CD4-positive, alpha-beta T cell treated with Interferon alpha-2 for 1 hour (primary cell): ENCODE measurements around the gene DENND1A.
A peak's percentile ranks its signal among the peaks of the same experiment; 100 is the strongest.

Source experiments
- DNase-seq, 2 donors: peaks; one replicate each; pipeline ENCODE4 v3.0.0-alpha.2; 2020 to 2022

DENND1A gene

DNA sequence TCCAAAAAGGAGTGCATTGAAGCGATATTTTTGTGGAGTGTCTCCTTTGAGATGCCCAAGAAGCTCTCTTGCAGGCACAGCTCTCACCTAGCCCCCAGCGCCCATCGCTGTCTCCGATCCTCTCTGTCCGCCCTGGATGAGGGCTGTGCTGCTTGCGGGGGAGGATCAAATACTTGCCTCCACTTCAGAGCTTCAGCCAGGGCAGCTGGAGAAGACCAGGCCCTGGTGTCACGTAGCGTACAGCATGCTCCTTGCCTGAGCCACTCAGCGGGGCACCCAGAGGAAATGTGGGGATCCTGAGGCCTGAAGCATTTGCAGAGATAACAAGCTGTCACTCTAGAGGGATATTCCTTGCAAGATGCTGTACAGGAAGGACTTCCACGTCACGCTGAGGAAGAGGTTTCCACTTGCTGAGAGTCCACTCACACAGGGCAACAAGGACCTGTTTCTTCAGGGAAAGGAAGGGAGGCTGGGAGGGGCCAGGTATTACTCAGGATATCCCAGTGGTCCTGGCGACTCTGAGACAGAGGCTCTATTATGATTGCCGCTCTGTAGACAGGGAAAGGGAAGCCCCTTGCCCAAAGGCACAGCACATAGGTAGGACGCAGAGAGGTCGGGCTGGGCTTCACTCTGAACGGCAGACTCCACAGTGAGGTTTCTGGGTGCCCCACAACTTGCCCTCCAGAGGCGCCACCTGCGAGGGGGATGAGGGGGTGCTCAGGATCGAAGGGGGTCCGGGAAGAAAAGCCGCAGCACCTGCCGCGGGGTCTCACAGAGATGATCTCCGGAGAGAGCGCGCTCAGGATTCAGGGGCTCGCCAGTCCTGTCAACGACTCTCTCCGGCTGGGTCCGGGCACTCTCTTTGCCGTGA, 510.0 kb downstream of the DENND1A start:
- DNase-seq, result no peak

- DNase-seq, result no peak
Measured at GRCh38 chr9:123419091-123419490, 510.8 kb downstream of the DENND1A start.

- no peak for DNase-seq
Measured at GRCh38 chr9:123418506-123418905, 511.4 kb downstream of the DENND1A start.

DNA sequence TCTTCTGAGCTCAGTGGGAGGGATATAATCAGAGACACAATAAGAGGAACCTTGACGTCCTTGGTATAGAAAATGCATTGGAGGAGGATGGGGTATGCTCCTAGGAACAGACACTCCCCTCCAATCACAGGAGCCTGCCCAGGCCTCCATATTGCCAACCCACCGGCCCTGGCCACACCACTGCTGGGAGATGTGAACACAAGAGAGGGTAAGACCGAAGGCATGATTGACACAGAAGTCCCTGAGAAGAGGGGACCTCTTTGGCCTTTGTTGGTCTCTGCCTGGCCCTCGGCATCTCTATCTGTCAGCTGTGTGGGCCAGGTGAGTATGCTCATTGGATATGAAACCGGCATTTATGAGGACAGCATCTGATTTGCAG, 511.9 kb downstream of the DENND1A start:
- DNase-seq, result no peak

GRCh38 chr9:123417289-123418051, 512.5 kb downstream of the DENND1A start:
- no peak for DNase-seq

DNA sequence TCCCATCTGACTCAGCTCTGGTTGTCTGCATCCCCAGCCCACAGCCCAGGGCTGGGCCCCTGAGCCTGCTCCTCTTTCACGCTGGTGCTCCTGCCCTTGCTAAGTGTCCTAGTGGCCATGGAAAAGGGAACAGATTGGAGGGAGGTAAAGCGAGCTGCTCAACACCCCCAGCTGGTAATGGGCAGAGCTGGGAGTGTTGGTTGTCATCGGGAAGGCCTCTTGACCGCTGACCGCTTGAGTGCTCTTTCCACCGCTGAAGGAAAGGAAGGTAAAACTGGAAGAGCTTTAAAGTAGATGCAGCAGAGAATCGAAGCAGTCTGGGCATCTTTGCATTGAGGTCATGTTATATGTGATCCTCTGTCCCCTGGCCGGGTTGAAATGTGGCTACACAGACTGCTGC, 513.8 kb downstream of the DENND1A start:
- no peak for DNase-seq

- no peak for DNase-seq
Measured at GRCh38 chr9:123414936-123415930, 514.7 kb downstream of the DENND1A start.

GRCh38 chr9:123414204-123414603, 515.7 kb downstream of the DENND1A start:
- no peak for DNase-seq

DNA sequence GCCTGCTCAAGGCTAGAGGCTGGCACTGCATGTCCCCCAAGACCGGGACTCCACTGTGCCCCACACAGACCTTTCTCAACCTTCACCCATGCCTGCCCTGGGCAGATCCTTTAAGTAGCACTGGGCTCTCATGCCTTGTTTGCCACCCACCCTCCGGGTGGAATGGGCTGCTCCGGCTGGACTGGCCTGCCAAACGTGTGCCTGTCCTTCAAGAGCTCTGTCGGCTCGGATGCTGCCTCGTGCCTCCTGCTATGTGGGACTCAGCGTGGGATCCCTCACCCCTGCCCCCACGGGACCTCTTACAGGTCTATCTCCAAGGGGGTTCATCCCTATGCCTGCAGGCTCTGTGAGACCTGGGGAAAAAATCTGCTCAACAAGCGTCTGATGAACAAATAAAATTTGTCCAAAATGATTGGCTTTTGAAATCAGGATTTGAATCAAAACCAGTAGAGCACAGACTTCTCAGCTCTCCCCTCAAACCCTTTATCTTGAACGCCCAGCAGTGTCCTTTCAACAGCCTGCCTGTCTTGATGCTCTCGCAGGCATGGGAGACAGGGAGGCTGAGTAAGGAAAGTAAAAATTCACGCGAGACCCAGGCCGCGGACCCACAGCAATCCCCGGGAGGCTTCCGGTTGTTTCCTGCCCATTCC, 517.6 kb downstream of the DENND1A start:
- DNase-seq, result no peak

DNA sequence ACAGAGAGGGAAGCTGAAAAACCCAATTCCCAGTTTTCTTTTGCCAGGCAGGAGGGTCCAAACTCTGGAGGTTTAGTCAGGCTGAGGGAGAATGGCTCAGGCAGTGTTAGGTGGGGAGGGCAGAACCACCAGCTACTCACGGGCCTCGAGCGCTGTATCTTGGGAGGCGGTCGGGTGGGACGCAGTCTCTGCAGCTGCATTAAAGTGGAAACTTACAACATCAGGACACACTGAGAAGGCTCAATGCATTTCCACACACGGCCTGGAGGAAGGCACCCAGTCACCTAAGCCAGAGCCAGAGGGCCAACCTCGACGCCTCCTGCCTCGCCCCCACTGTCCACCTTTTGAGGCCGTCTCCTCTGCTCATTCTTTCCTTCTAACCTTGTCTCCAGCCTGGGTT, 518.3 kb downstream of the DENND1A start:
- no peak for DNase-seq

GRCh38 chr9:123411191-123411590, 518.7 kb downstream of the DENND1A start:
- DNase-seq, result no peak

GRCh38 chr9:123410281-123410910, 519.5 kb downstream of the DENND1A start:
- DNase-seq, result no peak

- no peak for DNase-seq
Measured at GRCh38 chr9:123408313-123409262, 521.3 kb downstream of the DENND1A start.

- no peak for DNase-seq
Measured at GRCh38 chr9:123407217-123407851, 522.6 kb downstream of the DENND1A start.

DNA sequence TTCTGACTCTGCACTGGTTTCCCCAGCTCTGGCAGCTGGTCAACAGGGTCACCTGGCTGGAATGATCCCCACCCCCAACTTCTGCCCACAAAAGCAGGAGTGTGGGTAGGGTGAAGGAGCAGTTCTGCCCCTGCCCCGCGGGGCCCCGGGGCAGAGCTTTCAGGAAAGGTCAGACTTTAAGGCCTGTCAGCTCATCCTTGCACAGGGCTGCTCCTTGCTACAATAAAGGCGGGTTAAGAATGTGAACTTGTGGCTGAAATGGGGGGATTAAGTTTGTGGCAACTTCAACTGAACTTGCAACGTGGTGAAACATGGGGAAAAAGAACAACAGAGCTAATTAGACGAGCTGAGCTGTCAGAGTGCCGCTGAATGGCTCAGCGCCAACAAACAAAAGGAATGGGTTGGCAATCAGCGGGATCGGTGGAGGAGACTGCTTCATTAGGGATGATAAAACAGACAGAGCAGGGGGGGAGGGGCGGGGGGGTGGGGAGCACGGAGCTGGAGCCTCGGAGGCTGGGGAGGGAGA, 523.2 kb downstream of the DENND1A start:
- no peak for DNase-seq

DNA sequence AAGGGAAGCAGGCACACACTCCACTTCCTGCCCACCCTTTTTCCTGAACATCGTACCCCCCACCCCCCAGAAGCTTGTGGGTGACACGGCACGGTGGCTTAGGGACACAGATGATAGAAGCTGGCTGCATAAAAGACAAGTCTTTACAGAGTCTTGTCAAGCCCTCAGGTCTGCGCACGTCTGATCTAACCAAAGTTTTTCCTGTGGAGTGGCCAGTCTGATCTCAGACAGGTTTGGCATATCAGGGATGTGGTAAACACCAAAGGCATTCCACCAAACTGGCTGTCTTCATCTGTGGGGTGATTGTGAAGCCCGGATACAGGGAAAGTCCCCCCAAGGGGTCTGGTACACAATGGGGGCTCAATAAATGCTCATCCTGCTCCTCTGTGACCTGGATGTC, 523.9 kb downstream of the DENND1A start:
- no peak for DNase-seq

GRCh38 chr9:123402981-123403509, 526.9 kb downstream of the DENND1A start:
- no peak for DNase-seq

DNA sequence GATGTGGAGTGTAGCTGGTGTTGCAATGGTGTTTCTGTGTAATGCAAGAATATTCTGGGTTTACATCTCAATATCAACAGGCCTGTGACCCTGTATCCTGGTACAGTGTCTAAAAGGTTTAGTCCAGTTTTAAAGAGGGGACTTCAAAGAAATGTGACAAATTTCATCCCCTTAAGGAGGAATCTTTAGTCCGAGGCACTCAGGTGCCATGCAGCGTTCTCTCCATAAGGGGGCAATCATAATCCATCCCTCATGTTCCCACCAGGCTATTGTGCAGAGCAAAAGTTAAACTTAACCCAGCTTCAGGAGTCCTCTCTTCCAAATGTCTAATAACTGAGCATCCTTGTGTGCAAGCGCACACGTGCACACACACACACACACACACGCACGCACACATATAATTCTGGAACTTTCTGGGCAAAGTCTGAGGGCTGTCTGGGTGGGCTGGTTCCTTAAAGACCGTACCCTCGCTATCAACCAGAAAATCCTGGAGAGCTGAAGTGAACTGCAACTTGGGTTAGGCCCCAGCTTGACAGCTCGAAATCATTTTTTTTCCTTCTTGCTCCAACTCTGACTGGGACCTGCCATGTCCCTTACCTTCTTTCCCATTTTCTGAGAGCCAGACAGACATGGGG, 527.9 kb downstream of the DENND1A start:
- DNase-seq, result peak in 1 of 2 donors; percentile 6

DNA sequence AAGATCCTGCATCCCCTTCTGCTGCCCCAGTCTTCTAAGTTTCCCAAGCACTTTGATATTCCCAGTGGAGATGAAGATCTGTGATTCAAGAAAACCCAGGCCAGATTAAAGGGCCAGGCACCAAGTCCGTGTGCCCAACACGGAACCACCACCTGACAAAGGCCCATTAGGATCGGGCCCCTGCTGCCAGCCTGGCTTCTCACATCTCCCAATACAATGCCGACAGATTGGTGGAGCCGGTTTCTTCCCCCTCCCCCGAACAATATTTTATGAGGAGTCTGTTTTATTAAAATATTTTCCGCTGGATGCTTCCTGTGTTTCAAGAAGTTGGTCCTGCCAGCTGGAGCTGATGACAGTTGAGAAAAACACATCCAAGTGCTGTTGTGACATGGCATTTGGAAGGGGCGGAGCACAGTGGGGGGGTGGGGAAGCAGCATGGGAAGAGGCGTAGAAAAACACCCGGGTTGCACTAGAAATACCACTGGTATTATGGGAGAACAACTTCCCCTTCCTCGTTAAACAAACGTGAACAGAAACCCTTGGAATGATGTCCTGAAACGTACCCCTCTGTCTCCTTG, 528.9 kb downstream of the DENND1A start:
- no peak for DNase-seq
